ENCODE results near the gene OLA1. TPM values are rescaled to one million over a fixed set of nuclear protein-coding genes. Genes with fewer than 3 reads are reported as not detected.

Gene OLA1
- polyA plus RNA-seq, 1 of the 3 experiments (the other 2 are of a cell fraction): 46.9 TPM

DNA sequence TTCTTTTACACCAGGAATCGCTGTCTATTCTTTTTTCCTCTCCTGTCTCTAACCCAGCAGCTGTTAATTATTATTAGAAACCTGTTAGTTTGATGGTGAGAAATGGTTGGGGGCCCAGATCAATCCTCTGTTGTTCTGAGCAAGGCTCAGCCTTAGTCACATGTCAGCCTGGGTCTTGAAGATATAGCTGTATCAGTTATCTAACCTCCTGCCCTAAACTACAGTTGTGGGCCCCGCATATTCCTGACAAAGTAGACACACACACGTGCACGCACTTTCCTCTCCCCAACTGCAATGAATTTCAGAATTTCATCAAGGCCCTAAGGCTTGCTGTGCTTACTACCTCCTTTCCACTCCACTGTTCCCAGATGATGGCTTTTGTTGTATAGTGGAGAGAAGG lies 54.6 kb downstream of the OLA1 start:
- no peaks in the 10 kb centered on the region for H3K27me3 ChIP-seq (ENCODE audit: insufficient read depth)
- TF ChIP-seq TAF1 (IDR thresholded peaks at IDR 0.05; ENCODE audit: borderline replicate concordance, low read depth, low read length) (no peak), MXI1 (IDR thresholded peaks at IDR 0.05; ENCODE audit: low read depth, low read length) (no peak), FOXJ3 (CRISPR knock-in tag; IDR thresholded peaks at IDR 0.05) (no peak), JUND (IDR thresholded peaks at IDR 0.05) (no peak), GATA2 (CRISPR knock-in tag; IDR thresholded peaks at IDR 0.05) (no peak), TEAD4 (IDR thresholded peaks at IDR 0.05; ENCODE audit: borderline replicate concordance, insufficient read depth) (no peak)
- TF ChIP-seq, protein P1, sequence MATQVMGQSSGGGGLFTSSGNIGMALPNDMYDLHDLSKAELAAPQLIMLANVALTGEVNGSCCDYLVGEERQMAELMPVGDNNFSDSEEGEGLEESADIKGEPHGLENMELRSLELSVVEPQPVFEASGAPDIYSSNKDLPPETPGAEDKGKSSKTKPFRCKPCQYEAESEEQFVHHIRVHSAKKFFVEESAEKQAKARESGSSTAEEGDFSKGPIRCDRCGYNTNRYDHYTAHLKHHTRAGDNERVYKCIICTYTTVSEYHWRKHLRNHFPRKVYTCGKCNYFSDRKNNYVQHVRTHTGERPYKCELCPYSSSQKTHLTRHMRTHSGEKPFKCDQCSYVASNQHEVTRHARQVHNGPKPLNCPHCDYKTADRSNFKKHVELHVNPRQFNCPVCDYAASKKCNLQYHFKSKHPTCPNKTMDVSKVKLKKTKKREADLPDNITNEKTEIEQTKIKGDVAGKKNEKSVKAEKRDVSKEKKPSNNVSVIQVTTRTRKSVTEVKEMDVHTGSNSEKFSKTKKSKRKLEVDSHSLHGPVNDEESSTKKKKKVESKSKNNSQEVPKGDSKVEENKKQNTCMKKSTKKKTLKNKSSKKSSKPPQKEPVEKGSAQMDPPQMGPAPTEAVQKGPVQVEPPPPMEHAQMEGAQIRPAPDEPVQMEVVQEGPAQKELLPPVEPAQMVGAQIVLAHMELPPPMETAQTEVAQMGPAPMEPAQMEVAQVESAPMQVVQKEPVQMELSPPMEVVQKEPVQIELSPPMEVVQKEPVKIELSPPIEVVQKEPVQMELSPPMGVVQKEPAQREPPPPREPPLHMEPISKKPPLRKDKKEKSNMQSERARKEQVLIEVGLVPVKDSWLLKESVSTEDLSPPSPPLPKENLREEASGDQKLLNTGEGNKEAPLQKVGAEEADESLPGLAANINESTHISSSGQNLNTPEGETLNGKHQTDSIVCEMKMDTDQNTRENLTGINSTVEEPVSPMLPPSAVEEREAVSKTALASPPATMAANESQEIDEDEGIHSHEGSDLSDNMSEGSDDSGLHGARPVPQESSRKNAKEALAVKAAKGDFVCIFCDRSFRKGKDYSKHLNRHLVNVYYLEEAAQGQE (IDR thresholded peaks at IDR 0.05; ENCODE audit: low read depth, low read length): no peak
- TF ChIP-seq, protein P2, sequence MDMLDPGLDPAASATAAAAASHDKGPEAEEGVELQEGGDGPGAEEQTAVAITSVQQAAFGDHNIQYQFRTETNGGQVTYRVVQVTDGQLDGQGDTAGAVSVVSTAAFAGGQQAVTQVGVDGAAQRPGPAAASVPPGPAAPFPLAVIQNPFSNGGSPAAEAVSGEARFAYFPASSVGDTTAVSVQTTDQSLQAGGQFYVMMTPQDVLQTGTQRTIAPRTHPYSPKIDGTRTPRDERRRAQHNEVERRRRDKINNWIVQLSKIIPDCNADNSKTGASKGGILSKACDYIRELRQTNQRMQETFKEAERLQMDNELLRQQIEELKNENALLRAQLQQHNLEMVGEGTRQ (IDR thresholded peaks at IDR 0.05; ENCODE audit: borderline replicate concordance, low read depth, low read length): no peak
- TF ChIP-seq, protein P3, sequence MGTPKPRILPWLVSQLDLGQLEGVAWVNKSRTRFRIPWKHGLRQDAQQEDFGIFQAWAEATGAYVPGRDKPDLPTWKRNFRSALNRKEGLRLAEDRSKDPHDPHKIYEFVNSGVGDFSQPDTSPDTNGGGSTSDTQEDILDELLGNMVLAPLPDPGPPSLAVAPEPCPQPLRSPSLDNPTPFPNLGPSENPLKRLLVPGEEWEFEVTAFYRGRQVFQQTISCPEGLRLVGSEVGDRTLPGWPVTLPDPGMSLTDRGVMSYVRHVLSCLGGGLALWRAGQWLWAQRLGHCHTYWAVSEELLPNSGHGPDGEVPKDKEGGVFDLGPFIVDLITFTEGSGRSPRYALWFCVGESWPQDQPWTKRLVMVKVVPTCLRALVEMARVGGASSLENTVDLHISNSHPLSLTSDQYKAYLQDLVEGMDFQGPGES (IDR thresholded peaks at IDR 0.05; ENCODE audit: low read depth, low read length): no peak
- H3K9me3 ChIP-seq: 0 out of 2 replicates have a peak, but pooled peaks cover 4% of the 10 kb centered on the region
- CTCF ChIA-PET: no interaction called here
- H4K20me1 ChIP-seq (ENCODE audit: insufficient read depth): peaks cover 3% of the 10 kb centered on the region; the same call in 1 of the 2 replicates
- no peaks in the 10 kb centered on the region for H3K9me2 ChIP-seq
- H3K36me3 ChIP-seq (replicated peaks in 1 of 2; ENCODE audit: control insufficient read depth in 1 of 2, insufficient read depth in 2 of 2, low read length in 1 of 2): peaks cover 0 to 13% of the 10 kb centered on the region in 2 experiments
- no peak overlapping the region for H3K9ac ChIP-seq
- H3K4me1 ChIP-seq (ENCODE audit: control insufficient read depth in 1 of 2, insufficient read depth in 2 of 2, low read depth in 1 of 2, low read length in 1 of 2): no peaks in the 10 kb centered on the region
- H2AFZ ChIP-seq (ENCODE audit: low read depth): no peak overlapping the region
- over 99% methylated on average over 4 of the region's 4 CpGs for WGBS (ENCODE audit: low lambda C conversion rate)
- POLR2A ChIA-PET: no interaction called here
- H3K4me3 ChIP-seq (ENCODE audit: low read depth in 2 of 2, low read length in 1 of 2): no peak overlapping the region
- no peak overlapping the region for H3K4me2 ChIP-seq
- H3F3A ChIP-seq (replicated peaks; ENCODE audit: insufficient read depth): peaks cover 6% of the 10 kb centered on the region
- no peak overlapping the region for H3K27ac ChIP-seq (ENCODE audit: low read depth in 2 of 2, low read length in 1 of 2)
- DNase-seq: no peak
- H3K79me2 ChIP-seq (ENCODE audit: insufficient read depth): peaks cover 64% of the 10 kb centered on the region

DNA sequence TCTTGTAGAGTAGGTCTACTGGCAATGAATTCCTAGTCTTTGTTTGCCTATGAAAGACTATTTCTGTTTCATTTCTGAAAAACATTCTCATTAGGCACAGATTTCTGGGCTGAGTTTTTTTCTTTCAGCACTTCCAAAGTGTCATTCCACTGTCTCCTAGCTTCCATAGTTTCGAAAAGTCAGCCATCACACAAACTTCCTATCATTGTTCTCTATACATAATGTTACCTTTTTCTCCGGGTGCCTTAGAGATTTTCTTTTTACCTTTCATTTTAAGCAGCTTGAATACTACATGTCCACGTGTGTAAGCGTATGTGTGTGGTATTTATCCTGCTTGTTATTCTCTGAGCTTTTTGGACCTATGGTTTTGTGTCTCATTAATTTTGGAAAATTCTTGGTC lies 55.7 kb downstream of the OLA1 start:
- no peak overlapping the region for H3K27ac ChIP-seq (ENCODE audit: low read depth in 2 of 2, low read length in 1 of 2)

More for the DNA sequence above, 55.7 kb downstream of the OLA1 start:
- Histone ChIP-seq H3K79me2 (ENCODE audit: insufficient read depth) (peaks cover 66% of the 10 kb centered on the region), H4K20me1 (ENCODE audit: insufficient read depth) (peaks cover 3% of the 10 kb centered on the region; the same call in 1 of the 2 replicates), H2AFZ (ENCODE audit: low read depth) (no peak overlapping the region; the same call in 1 of the 2 replicates), H3K27me3 (ENCODE audit: insufficient read depth) (no peaks in the 10 kb centered on the region), H3K4me3 (ENCODE audit: low read depth in 2 of 2, low read length in 1 of 2) (no peak overlapping the region), H3K4me1 (ENCODE audit: control insufficient read depth in 1 of 2, insufficient read depth in 2 of 2, low read depth in 1 of 2, low read length in 1 of 2) (no peaks in the 10 kb centered on the region), H3K9me3 (0 out of 2 replicates have a peak, but pooled peaks cover 4% of the 10 kb centered on the region), H3F3A (replicated peaks; ENCODE audit: insufficient read depth) (peaks cover 6% of the 10 kb centered on the region), H3K9ac (no peak overlapping the region), H3K9me2 (no peaks in the 10 kb centered on the region; the same call in 1 of the 2 replicates), H3K36me3 (replicated peaks in 1 of 2; ENCODE audit: control insufficient read depth in 1 of 2, insufficient read depth in 2 of 2, low read length in 1 of 2) (peaks cover 0 to 14% of the 10 kb centered on the region in 2 experiments), H3K4me2 (no peak overlapping the region)
- no peak for TF ChIP-seq RXRA (IDR thresholded peaks at IDR 0.05; ENCODE audit: borderline replicate concordance, low read depth)
- TF ChIP-seq YY1 (IDR thresholded peaks at IDR 0.05; ENCODE audit: low read depth): no peak
- TF ChIP-seq GABPA (IDR thresholded peaks at IDR 0.05; ENCODE audit: low read depth): no peak
- TF ChIP-seq, protein P4, sequence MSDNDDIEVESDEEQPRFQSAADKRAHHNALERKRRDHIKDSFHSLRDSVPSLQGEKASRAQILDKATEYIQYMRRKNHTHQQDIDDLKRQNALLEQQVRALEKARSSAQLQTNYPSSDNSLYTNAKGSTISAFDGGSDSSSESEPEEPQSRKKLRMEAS (IDR thresholded peaks at IDR 0.05; ENCODE audit: low read depth): no peak
- no peak for TF ChIP-seq SMC3 (IDR thresholded peaks at IDR 0.05; ENCODE audit: low read depth, low read length)
- TF ChIP-seq, protein P5, sequence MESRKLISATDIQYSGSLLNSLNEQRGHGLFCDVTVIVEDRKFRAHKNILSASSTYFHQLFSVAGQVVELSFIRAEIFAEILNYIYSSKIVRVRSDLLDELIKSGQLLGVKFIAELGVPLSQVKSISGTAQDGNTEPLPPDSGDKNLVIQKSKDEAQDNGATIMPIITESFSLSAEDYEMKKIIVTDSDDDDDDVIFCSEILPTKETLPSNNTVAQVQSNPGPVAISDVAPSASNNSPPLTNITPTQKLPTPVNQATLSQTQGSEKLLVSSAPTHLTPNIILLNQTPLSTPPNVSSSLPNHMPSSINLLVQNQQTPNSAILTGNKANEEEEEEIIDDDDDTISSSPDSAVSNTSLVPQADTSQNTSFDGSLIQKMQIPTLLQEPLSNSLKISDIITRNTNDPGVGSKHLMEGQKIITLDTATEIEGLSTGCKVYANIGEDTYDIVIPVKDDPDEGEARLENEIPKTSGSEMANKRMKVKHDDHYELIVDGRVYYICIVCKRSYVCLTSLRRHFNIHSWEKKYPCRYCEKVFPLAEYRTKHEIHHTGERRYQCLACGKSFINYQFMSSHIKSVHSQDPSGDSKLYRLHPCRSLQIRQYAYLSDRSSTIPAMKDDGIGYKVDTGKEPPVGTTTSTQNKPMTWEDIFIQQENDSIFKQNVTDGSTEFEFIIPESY (IDR thresholded peaks at IDR 0.05; ENCODE audit: borderline replicate concordance, low read depth): no peak
- no peak for TF ChIP-seq TCF12 (IDR thresholded peaks at IDR 0.05)
- TF ChIP-seq MXI1 (IDR thresholded peaks at IDR 0.05; ENCODE audit: low read depth, low read length): no peak
- ChIA-PET CTCF (no interaction called here), POLR2A (no interaction called here)
- 83% methylated on average over 4 of the region's 4 CpGs for WGBS (ENCODE audit: low lambda C conversion rate)
- DNase-seq: no peak
